ENCODE data around the gene STRA6. TPM values are rescaled to one million over a fixed set of nuclear protein-coding genes. Genes with fewer than 3 reads are reported as not detected.
A peak's percentile ranks its signal among the peaks of the same experiment; 100 is the strongest.

Gene STRA6
- total and polyA plus RNA-seq, 10 donors, result 0.47 to 1.8 (median 0.96) TPM; not detected in 3

GRCh38 chr15:74182131-74182530 is 20.5 kb downstream of the STRA6 start:
- WGBS, 5 donors, result 84 to 92% (median 87%) methylated on average over 7 to 8 of the region's 8 CpGs
- peak; percentile 36 for DNase-seq
- H3K36me3 ChIP-seq, result no peaks in the 10 kb centered on the region
- no peaks in the 10 kb centered on the region for H3K27me3 ChIP-seq (replicated peaks in 1 of 7)
- intact Hi-C loops (cut with DNase I; ENCODE audit: low total_unique reads), result no loop called here
- H3K4me3 ChIP-seq, result no peak overlapping the region
- no peak for TF ChIP-seq POLR2A (IDR thresholded peaks at IDR 0.05)
- no peak for TF ChIP-seq POLR2AphosphoS5 (IDR thresholded peaks at IDR 0.05)
- TF ChIP-seq CTCF (IDR thresholded peaks at IDR 0.05 in 8 of 11, conservative IDR thresholded peaks at IDR 0.05 in 3 of 11), result no peak
- H3K4me1 ChIP-seq, result peaks cover 0 to 39% (median 24%) of the 10 kb centered on the region in 6 donors
- H3K27ac ChIP-seq, result no peak overlapping the region
- H3K9me3 ChIP-seq, result no peaks in the 10 kb centered on the region

- Histone ChIP-seq H3K27ac (peak overlapping the region in 1 of 8 donors; percentile 71), H3K9me3 (no peaks in the 10 kb centered on the region), H3K4me1 (peaks cover 0 to 47% (median 24%) of the 10 kb centered on the region in 6 donors), H3K4me3 (no peak overlapping the region), H3K36me3 (no peaks in the 10 kb centered on the region), H3K27me3 (replicated peaks in 1 of 7) (no peaks in the 10 kb centered on the region)
- peak; percentile 54 for DNase-seq
- TF ChIP-seq CTCF (IDR thresholded peaks at IDR 0.05 in 8 of 11, conservative IDR thresholded peaks at IDR 0.05 in 3 of 11) (no peak), POLR2A (IDR thresholded peaks at IDR 0.05) (no peak), POLR2AphosphoS5 (IDR thresholded peaks at IDR 0.05) (no peak)
- intact Hi-C loops (cut with DNase I; ENCODE audit: low total_unique reads), result no loop called here
- WGBS, 5 donors, result 78 to 87% (median 80%) methylated on average over 19 to 21 of the region's 21 CpGs
Measured at GRCh38 chr15:74180881-74181602, 21.5 kb downstream of the STRA6 start.

- Histone ChIP-seq H3K27me3 (replicated peaks in 1 of 7) (no peaks in the 10 kb centered on the region), H3K36me3 (no peaks in the 10 kb centered on the region), H3K4me1 (peaks cover 0 to 53% (median 26%) of the 10 kb centered on the region in 6 donors), H3K4me3 (no peak overlapping the region), H3K27ac (peak overlapping the region in 6 of 8 donors; percentile 13 to 71 (median 64)), H3K9me3 (no peaks in the 10 kb centered on the region)
- no peak for TF ChIP-seq CTCF (IDR thresholded peaks at IDR 0.05 in 8 of 11, conservative IDR thresholded peaks at IDR 0.05 in 3 of 11)
- TF ChIP-seq POLR2A (IDR thresholded peaks at IDR 0.05), result no peak
- no peak for TF ChIP-seq POLR2AphosphoS5 (IDR thresholded peaks at IDR 0.05)
- WGBS, 5 donors, result 65 to 76% (median 72%) methylated on average over 9 to 17 of the region's 17 CpGs
- intact Hi-C loops (cut with DNase I; ENCODE audit: low total_unique reads), result no loop called here
- peak; percentile 73 for DNase-seq
Measured at GRCh38 chr15:74179983-74180880, 22.4 kb downstream of the STRA6 start.

Data from spleen (tissue), 11 donors.